T-helper 17 cell (primary cell): ENCODE data around the gene SIGLEC9. TPM values are rescaled to one million over a fixed set of nuclear protein-coding genes. Genes with fewer than 3 reads are reported as not detected.

Source experiments
- ATAC-seq: fragments of 150-1000 bp; cut with Tn5 transposase; 2 replicates; pipeline ENCODE4 v1.10.0; 2021; ENCODE audit warnings: mild to moderate bottlenecking, moderate library complexity
- DNase-seq, 3 donors: peaks; one replicate each; pipeline versions ENCODE4 v3.0.0 to v3.0.0-alpha.2; 2020 to 2021
- H3K9me3 ChIP-seq: one replicate; pipeline ENCODE4 v1.7.0; 2013; ENCODE audit warnings: low read length, mild to moderate bottlenecking; ENCODE audit not compliant: control insufficient read depth, poor library complexity, severe bottlenecking
- H3K27ac Mint-ChIP-seq: one replicate; pipeline ENCODE4 v1.8.0; 2022; ENCODE audit warnings: mild to moderate bottlenecking, moderate library complexity, mixed read lengths
- H3K27me3 Mint-ChIP-seq: one replicate; pipeline ENCODE4 v1.8.0; 2022; ENCODE audit warnings: mixed read lengths
- H3K36me3 Mint-ChIP-seq: one replicate; pipeline ENCODE4 v1.8.0; 2022; ENCODE audit warnings: low read depth, mixed read lengths
- H3K4me1 Mint-ChIP-seq: one replicate; pipeline ENCODE4 v1.8.0; 2022; ENCODE audit warnings: mild to moderate bottlenecking, mixed read lengths
- H3K4me3 Mint-ChIP-seq: one replicate; pipeline ENCODE4 v1.8.0; 2022; ENCODE audit warnings: mild to moderate bottlenecking, moderate library complexity, mixed read lengths
- total RNA-seq, 4 donors: library from RNA in 2 of 4; stranded (reverse) in 2 of 4; gene quantifications; one replicate each; pipeline ENCODE4 v1.2.3 and lab custom pipeline; 2022 to 2026

The SIGLEC9 gene
- total RNA-seq, 2 donors from 2014 or later = 1.4 to 4.8 TPM

DNA sequence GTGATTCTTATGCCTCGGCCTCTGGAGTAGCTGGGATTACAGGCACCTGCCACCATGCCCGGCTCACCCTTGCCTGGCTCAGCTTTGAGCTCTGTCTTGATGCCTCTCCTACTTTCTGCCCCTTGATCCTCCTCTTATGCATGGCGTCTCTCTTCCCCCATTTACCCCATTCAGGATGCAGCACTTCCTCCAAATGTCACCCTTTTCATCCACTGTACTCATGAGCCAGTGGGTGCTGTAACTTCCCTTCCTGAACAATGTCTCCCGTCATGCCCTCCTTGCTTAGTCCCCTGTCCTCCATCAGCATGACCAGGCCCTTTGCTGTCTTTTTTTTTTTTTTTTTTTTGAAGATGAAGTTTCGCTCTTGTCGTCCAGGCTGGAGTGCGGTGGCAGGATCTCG lies 3.4 kb upstream of the SIGLEC9 start:
- no peaks in the 10 kb centered on the region for H3K27me3 Mint-ChIP-seq

DNA sequence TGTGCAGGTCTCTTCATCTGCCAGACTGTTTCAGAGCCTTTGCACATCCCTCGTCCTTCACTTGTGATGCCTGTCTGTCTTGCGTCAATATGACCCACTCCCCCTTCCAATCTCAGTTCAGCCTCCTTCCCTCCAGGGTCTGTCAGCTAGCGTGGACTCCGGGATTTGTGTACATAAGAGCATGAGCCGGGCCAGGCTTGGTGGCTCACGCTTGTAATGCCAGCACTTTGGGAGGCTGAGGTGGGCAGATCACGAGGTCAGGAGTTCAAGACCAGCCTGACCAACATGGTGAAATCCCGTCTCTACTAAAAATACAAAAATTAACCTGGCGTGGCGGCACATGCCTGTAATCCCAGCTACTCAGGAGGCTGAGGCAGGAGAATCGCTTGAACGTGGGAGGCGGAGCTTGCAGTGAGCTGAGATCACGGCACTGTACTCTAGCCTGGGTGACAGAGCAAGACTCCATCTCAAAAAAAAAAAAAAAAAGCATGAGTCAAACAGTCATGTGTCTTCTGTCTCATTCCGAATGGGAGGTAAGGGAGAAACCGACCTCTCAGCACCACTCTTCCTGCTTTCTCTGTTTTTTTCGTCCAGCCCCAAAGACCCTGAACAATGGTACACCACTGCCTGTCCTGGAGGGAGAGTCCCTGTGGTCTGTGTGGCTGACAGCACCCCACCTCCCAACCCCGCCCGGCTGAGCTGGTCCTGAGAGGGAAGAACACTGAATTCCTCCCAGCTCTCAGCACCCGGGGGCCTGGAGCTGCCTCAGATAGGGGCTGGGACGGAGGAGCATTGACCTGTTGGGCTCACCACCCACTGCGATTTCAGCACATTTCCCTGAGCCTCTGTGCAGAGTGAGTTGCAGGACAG lies 2.4 kb upstream of the SIGLEC9 start:
- peak overlapping the region; percentile 79 for H3K4me3 Mint-ChIP-seq
- H3K4me1 Mint-ChIP-seq = peaks cover 38% of the 10 kb centered on the region
- H3K9me3 ChIP-seq = no peaks in the 10 kb centered on the region
- no peaks in the 10 kb centered on the region for H3K27me3 Mint-ChIP-seq
- H3K27ac Mint-ChIP-seq = peak overlapping the region; percentile 91
- no peak for DNase-seq
- no peaks in the 10 kb centered on the region for H3K36me3 Mint-ChIP-seq
- ATAC-seq = peak; percentile 12

More for the DNA sequence above, 3.4 kb upstream of the SIGLEC9 start:
- ATAC-seq (no peak), DNase-seq (no peak)
- no peaks in the 10 kb centered on the region for H3K9me3 ChIP-seq
- Mint-ChIP-seq H3K36me3 (no peaks in the 10 kb centered on the region), H3K4me3 (no peak overlapping the region), H3K4me1 (peaks cover 38% of the 10 kb centered on the region), H3K27ac (no peak overlapping the region)

DNA sequence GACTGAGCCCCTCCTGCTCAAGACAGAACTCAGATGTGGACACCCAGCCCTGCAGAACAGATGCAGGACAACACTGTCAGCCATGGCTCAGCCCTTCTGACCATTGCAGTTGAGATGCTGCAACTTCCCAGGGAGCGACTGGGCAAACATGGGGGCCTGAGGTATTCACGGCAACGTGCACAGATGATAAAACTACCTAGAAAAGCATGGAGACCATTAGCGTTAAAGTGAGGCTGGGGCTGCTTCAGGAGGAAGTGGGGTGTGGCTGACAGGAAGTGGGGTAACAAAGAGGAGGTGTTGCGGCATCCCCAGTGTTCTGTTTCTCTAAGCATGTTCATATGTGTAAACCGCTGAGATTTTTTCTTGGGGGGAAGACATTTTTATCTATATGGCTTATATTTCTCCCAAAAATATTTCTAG lies 1.3 kb upstream of the SIGLEC9 start:
- peak overlapping the region; percentile 91 for H3K27ac Mint-ChIP-seq
- ATAC-seq (peak; percentile 84), DNase-seq (no peak)
- no peaks in the 10 kb centered on the region for H3K9me3 ChIP-seq
- peak overlapping the region; percentile 79 for H3K4me3 Mint-ChIP-seq
- H3K36me3 Mint-ChIP-seq = no peaks in the 10 kb centered on the region
- H3K27me3 Mint-ChIP-seq = no peaks in the 10 kb centered on the region
- H3K4me1 Mint-ChIP-seq = peaks cover 40% of the 10 kb centered on the region

DNA sequence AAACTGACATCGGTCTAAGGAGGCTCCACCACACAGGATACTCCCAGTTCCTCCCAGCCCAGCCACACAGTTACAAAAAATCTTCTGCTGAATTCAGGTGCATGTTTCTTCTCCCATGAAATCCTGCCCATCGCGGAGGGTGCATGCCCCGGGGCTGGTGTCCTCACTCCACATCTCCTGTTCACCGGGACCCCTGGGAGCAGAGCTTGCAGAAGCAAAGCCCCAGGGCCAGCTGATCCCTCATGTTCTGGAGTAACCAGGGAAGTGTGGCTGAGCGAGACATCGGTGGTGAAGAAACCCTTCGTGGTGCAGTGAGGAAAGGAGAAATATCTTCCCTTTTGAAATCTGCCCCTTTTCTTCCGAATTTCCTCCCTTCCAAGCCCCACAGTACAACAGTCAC lies 904 bp upstream of the SIGLEC9 start:
- DNase-seq = no peak
- ATAC-seq = no peak
- peaks cover 43% of the 10 kb centered on the region for H3K4me1 Mint-ChIP-seq

DNA sequence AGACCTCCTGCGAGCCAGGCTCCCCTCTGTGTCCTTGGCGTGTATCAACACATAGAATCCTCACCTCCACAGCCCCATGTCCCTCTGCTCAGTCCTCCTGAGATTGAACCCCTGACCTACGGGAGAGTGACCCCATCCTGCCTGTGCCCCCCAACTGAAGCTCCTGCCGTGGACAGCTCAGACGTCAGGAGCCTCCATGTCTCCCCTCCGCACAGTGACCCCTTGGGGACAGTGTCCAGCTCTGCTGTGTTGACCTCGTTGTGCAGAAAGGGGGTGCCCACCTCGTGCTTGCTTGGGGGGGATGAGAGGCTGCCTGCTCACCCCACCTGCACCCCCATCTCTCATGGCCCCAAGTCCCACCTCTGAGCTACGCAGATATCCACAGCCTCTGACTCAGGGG lies 490 bp upstream of the SIGLEC9 start:
- H3K4me3 Mint-ChIP-seq = peak overlapping the region; percentile 79
- no peak for DNase-seq
- H3K27ac Mint-ChIP-seq = peak overlapping the region; percentile 91
- H3K27me3 Mint-ChIP-seq = no peaks in the 10 kb centered on the region
- no peaks in the 10 kb centered on the region for H3K9me3 ChIP-seq
- H3K4me1 Mint-ChIP-seq = peaks cover 43% of the 10 kb centered on the region
- ATAC-seq = no peak
- H3K36me3 Mint-ChIP-seq = no peaks in the 10 kb centered on the region

More for the DNA sequence above, 904 bp upstream of the SIGLEC9 start:
- no peaks in the 10 kb centered on the region for H3K9me3 ChIP-seq
- Mint-ChIP-seq H3K27ac (peak overlapping the region; percentile 91), H3K4me3 (peak overlapping the region; percentile 79), H3K36me3 (no peaks in the 10 kb centered on the region), H3K27me3 (no peaks in the 10 kb centered on the region)

DNA sequence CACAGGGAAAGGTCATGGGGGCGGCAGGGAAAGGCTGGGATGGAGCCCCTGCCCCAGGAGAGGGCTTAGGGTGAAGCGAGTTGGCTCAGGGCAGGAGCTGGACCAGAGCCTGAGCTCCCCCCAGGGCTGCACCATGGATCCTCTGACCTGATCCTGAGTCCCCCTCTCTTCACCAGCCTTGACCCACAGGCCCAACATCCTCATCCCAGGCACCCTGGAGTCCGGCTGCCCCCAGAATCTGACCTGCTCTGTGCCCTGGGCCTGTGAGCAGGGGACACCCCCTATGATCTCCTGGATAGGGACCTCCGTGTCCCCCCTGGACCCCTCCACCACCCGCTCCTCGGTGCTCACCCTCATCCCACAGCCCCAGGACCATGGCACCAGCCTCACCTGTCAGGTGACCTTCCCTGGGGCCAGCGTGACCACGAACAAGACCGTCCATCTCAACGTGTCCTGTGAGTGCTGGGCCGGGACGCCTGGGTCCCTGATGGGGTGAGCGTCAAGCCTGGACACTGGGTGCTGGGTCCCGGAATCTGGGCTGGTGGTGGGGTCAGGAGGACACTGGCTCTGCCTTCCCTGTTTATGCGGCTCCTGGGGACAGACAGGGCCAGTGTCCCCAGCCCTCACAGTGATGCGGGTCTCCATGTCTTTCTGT lies 842 bp downstream of the SIGLEC9 start:
- peak overlapping the region; percentile 12 for H3K4me3 Mint-ChIP-seq

DNA sequence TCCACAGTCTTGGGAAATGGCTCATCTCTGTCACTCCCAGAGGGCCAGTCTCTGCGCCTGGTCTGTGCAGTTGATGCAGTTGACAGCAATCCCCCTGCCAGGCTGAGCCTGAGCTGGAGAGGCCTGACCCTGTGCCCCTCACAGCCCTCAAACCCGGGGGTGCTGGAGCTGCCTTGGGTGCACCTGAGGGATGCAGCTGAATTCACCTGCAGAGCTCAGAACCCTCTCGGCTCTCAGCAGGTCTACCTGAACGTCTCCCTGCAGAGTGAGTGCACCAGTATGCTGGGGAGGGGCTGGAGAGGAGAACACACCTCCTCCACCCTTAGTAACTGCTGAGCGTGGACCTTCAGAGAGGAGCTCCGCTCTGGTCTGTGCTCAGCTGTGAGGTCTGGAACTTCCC lies 2.3 kb downstream of the SIGLEC9 start:
- peaks cover 3% of the 10 kb centered on the region for H3K36me3 Mint-ChIP-seq
- DNase-seq (no peak), ATAC-seq (no peak)
- peaks cover 44% of the 10 kb centered on the region for H3K4me1 Mint-ChIP-seq
- H3K4me3 Mint-ChIP-seq = peak overlapping the region; percentile 50
- peaks cover 4% of the 10 kb centered on the region for H3K27me3 Mint-ChIP-seq
- peak overlapping the region; percentile 56 for H3K27ac Mint-ChIP-seq
- H3K9me3 ChIP-seq = no peaks in the 10 kb centered on the region

More for the DNA sequence above, 842 bp downstream of the SIGLEC9 start:
- ATAC-seq = no peak
- H3K9me3 ChIP-seq = no peaks in the 10 kb centered on the region
- Mint-ChIP-seq H3K36me3 (peaks cover under 1% of the 10 kb centered on the region), H3K27me3 (peaks cover under 1% of the 10 kb centered on the region), H3K4me1 (peaks cover 40% of the 10 kb centered on the region), H3K27ac (peak overlapping the region; percentile 91)
- no peak for DNase-seq

DNA sequence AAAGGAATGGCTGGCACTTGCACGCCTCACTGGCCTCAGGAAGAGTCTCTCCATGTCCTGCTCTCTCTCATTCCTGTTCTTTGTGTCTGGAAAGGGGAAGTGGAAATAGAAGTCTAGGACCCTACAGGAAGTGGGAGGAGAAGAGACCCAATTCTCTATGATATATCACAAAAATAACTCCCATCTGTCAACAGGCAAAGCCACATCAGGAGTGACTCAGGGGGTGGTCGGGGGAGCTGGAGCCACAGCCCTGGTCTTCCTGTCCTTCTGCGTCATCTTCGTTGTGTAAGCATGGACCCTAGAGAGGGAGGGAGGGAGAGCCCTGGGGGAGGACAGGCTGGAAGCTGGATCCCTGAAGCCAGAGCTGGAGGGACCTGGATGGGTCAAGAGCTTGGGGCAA lies 3.0 kb downstream of the SIGLEC9 start:
- ATAC-seq = no peak
- no peaks in the 10 kb centered on the region for H3K9me3 ChIP-seq
- Mint-ChIP-seq H3K4me3 (no peak overlapping the region), H3K27me3 (peaks cover 4% of the 10 kb centered on the region), H3K4me1 (peaks cover 46% of the 10 kb centered on the region), H3K27ac (no peak overlapping the region), H3K36me3 (peaks cover 3% of the 10 kb centered on the region)
- no peak for DNase-seq

DNA sequence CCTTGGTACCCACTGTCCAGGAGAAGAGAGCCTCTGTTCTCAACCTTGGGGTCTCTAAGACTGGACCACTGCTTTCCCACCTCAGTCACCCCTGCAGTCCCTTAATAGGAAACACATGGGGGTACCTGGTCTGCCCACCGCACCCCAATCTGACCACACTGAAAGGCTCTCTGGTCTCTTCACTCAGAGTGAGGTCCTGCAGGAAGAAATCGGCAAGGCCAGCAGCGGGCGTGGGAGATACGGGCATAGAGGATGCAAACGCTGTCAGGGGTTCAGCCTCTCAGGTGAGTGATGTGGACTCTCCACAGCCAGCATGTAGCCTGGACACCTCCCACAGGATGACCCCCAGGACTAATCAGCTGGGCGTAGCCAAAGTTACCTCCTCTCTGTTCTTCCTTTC lies 3.5 kb downstream of the SIGLEC9 start:
- DNase-seq = no peak
- H3K9me3 ChIP-seq = no peaks in the 10 kb centered on the region
- ATAC-seq = no peak
- peaks cover 3% of the 10 kb centered on the region for H3K36me3 Mint-ChIP-seq
- no peak overlapping the region for H3K4me3 Mint-ChIP-seq
- no peak overlapping the region for H3K27ac Mint-ChIP-seq
- peaks cover 44% of the 10 kb centered on the region for H3K4me1 Mint-ChIP-seq
- H3K27me3 Mint-ChIP-seq = peaks cover 4% of the 10 kb centered on the region

DNA sequence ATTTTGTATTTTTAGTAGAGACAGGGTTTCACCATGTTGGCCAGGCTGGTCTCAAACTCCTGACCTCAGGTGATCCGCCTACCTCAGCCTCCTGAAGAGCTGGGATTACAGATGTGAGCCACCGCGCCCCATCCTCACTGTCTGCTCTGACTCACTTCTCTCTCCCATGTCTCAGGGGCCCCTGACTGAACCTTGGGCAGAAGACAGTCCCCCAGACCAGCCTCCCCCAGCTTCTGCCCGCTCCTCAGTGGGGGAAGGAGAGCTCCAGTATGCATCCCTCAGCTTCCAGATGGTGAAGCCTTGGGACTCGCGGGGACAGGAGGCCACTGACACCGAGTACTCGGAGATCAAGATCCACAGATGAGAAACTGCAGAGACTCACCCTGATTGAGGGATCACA lies 5.0 kb downstream of the SIGLEC9 start:
- Mint-ChIP-seq H3K27me3 (peaks cover 4% of the 10 kb centered on the region), H3K4me1 (peaks cover 30% of the 10 kb centered on the region), H3K27ac (no peak overlapping the region), H3K4me3 (no peak overlapping the region), H3K36me3 (peaks cover 5% of the 10 kb centered on the region)
- no peak for DNase-seq
- no peak for ATAC-seq
- no peaks in the 10 kb centered on the region for H3K9me3 ChIP-seq

DNA sequence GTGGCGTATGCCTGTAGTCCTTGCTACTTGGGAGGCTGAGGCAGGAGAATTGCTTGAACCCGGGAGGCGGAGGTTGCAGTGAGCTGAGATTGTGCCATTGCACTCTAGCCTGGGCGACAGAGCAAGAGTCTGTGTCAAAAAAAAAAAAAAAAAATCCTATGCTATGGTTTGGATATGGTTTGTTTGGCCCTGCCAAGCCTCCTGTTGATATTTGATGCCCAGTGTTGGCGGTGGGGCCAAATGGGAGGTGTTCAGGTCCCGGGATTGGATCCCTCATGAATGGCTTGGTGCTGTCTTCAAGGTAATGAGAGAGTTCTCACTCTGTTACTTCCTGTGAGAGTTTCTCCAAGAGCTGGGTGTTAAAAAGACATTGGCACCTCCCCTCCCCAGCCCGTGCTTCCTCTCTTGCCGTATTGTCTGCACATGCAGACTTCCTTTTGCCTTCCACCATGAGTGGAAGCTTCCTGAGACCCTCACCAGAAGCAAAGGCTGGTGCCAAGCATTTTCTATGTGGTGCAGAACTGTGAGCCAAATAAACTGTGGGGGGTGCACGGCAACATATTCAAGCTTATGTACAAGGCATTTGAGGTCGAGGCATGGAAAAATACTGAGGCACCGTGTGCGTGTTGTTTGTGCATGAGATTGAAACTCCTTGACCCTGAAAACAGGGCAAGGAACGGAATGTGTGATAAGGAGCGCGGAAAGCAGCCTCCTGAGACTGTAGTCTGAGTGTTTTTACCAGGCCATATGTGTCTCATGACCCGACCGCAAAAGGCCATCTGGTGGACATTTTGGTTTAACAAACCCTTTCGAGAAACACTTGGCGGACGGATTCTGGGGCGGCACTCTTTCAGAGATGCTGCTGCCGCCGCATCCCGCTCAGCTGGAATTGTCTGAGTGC lies 7.3 kb downstream of the SIGLEC9 start:
- Mint-ChIP-seq H3K27me3 (peaks cover 15% of the 10 kb centered on the region), H3K36me3 (peaks cover 7% of the 10 kb centered on the region), H3K27ac (peak overlapping the region; percentile 37), H3K4me3 (peak overlapping the region; percentile 66), H3K4me1 (peaks cover 23% of the 10 kb centered on the region)
- peak; percentile 46 for ATAC-seq
- H3K9me3 ChIP-seq = no peaks in the 10 kb centered on the region
- no peak for DNase-seq

DNA sequence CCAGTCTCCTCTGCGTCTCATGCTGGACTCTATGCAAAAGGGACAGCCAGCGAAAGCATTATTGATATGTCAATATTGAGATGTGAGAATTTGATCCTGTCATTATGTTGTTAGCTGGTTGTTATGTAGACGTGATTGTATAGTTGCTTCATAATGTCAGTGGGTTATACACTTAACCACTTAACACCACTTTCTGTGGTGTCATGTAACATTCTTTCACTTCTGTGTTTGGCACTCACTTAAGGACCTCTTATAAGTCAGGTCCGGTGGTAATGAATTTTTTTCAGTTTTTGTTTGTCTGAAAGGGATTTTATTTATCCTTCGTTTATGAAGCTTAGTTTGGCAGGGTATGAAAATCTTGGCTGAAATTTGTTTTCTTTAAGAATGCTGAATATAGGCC lies 10.3 kb downstream of the SIGLEC9 start:
- ATAC-seq (no peak), DNase-seq (no peak)
- no peaks in the 10 kb centered on the region for H3K9me3 ChIP-seq
- H3K27ac Mint-ChIP-seq = no peak overlapping the region
- H3K4me1 Mint-ChIP-seq = peaks cover 25% of the 10 kb centered on the region
- H3K4me3 Mint-ChIP-seq = no peak overlapping the region
- peaks cover 11% of the 10 kb centered on the region for H3K36me3 Mint-ChIP-seq
- peaks cover 33% of the 10 kb centered on the region for H3K27me3 Mint-ChIP-seq
